ENCODE measurements around the gene RTN1.

The RTN1 gene

DNA sequence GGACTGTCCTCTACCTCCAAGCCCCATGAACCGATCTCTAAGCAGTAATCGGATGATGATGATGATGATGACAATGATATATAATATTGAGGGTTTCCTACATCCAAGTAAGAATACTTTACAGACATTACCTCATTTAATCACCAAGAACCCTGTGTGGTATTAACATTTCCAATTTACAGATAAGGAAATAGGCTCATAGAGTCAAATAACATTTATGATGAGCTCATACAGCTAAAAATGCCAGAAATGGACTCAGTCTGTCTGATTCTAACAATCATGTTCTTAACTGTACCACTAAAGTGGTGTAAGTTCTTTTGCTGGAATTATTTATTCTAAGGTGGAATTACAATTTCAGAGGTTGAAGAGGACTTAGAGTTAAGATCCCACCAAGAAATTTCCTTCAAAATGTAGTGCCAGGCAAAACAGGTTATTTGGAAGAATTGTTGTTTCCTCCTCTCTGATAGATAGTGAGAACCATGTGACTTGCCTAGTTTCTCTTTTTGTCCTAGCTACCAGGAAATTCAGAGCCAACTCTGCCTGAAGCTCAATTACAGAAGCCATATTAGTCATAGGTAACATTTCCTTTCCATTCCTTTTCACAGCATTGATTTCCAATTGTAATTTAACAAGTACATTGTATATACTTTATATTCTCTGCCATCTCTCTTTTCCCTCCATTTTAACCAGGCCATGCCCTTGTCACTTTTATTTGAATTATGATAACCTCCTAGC, 270.2 kb downstream of the RTN1 start:
- DNase-seq, result no peak
- in situ Hi-C loops (cut with HindIII; ENCODE audit: low pct_ligation_motif_present, low pct_unique_long_range_greater_than_20kb, low sequenced_read_pairs), result no loop called here

DNA sequence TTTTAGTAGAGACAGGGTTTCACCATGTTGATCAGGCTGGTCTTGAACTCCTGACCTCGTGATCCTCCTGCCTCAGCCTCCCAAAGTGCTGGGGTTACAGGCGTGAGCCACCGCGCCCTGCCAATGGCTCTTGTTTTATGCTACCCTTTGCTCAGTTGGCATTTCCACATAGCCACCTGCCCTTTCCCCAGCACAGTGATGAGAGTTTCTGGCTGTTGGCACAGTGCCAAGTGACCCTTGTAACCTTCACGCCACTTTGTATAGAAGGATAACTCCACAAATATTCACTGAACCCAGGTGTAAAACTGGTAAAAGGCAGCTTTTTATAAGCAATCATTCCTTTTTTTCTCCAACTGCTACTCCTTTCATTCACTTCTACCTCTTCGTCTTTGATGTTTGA, 275.5 kb downstream of the RTN1 start:
- no peak for DNase-seq
- in situ Hi-C loops (cut with HindIII; ENCODE audit: low pct_ligation_motif_present, low pct_unique_long_range_greater_than_20kb, low sequenced_read_pairs), result no loop called here

DNA sequence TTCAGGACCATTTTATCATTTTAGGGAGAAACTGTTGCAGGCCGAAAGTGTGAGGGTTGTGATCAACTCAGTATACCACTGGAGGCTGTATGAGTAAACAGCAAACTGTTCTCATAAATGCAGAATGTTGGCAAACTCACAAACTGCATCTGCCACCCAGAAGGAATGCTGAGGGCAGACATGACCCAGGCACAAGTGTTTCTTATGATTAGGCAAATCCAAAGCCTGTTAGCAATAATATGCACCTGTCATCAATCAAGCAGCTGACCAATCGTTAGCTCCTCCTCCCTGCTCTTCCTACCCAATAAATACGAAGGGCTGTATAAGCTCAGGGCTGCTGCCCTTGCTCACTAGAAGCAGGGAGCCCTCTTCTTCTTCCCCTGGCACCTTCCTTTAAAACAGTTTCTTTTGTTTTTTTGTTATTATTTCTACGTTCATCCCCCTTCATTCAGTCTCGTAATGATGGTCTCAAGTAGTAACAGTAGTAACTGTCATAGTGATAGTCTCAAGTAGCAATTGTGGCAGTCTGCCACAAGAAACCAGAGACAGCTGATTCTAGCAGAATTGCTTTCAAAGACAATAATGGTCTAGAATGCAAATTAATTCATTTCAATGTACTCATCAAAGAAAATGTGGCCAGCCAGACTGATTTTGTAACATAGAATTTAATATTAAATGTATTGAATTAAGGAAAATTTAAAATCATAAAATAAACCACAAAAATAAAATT, 278.8 kb downstream of the RTN1 start:
- in situ Hi-C loops (cut with HindIII; ENCODE audit: low pct_ligation_motif_present, low pct_unique_long_range_greater_than_20kb, low sequenced_read_pairs), result no loop called here
- DNase-seq, result no peak

DNA sequence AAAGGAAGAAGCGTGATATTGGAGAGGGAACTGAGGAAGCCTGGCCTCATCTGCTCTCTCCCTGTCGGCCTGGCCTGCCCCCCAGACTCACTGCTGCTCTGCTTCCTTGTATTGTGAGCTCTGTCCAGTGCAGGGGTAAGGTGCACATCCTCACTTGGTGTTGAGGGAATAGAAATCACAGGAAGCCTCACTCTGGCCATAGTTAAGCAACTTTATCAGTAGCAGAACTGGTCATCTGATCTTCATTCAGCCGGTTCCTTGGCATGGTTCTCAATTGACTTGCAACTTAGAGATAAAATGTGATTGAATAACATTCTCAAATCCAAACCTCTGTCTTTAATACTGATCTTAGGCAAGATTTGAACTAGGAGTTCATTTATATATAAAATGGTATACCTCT, 282.5 kb downstream of the RTN1 start:
- in situ Hi-C loops (cut with HindIII; ENCODE audit: low pct_ligation_motif_present, low pct_unique_long_range_greater_than_20kb, low sequenced_read_pairs), result no loop called here
- no peak for DNase-seq

DNA sequence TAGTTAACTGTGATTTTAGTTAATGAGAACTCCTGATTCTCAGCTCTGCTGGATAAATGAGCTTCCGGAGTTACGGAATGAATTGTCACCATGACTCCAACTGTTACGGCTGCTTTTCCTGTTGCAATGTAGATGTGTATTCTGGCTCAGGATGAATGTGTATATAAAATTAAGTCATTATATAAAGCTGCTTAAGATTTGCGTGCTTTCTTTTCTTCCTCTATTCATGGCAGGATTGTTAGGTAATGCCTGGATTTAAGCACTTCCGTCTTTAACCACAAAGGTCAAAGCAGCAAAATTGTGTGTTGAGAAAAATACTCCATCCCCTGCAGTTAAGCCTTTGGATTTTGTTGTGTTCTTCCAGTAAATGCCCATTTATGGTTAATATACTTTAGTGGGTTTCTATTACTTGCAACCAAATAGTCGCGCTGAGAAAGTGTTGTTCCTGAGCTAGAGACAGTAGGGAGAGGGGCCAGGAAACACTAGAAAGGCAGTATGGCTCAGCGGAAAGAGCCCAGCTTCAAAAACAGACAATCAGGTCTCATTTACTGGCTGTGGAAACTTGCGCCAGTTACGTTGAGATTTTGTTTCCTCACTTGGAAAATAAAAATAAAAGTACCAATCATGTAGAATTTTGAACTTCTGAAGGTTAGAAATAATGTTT, 284.6 kb downstream of the RTN1 start:
- in situ Hi-C loops (cut with HindIII; ENCODE audit: low pct_ligation_motif_present, low pct_unique_long_range_greater_than_20kb, low sequenced_read_pairs), result no loop called here
- no peak for DNase-seq

- in situ Hi-C loops (cut with HindIII; ENCODE audit: low pct_ligation_motif_present, low pct_unique_long_range_greater_than_20kb, low sequenced_read_pairs), result no loop called here
- no peak for DNase-seq
Observed at GRCh38 chr14:59583755-59584154, 286.8 kb downstream of the RTN1 start.

DNA sequence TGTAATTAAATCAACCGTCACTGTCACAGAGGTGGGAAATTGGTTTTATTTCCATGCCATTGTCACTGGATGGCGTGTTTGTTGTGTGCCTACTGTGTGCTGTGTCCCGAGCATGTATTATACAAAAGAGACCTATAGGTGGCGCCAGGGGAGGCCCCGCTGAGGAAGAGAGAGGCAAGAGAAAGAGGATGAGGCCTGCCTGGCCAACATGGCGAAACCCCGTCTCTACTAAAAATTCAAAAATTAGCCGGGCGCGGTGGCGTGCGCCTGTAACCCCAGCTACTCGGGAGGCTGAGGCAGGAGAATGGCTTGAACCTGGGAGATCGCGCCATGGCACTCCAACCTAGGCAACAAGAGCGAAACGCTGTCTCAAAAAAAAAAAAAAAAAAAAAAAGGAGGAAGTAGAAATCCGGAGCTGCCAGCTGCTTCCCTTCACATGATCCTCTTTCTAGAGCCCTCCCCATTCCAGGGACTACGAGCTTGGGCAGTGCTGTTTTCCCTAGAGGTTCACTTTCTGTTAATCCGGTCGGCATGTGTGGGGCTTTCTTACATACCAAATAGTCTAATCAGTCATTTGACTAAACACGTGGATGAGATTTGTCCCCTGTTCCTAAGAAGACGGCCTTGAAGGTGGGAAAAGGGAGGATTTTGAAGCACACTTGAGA, 287.6 kb downstream of the RTN1 start:
- in situ Hi-C loops (cut with HindIII; ENCODE audit: low pct_ligation_motif_present, low pct_unique_long_range_greater_than_20kb, low sequenced_read_pairs), result no loop called here
- DNase-seq, result no peak

DNA sequence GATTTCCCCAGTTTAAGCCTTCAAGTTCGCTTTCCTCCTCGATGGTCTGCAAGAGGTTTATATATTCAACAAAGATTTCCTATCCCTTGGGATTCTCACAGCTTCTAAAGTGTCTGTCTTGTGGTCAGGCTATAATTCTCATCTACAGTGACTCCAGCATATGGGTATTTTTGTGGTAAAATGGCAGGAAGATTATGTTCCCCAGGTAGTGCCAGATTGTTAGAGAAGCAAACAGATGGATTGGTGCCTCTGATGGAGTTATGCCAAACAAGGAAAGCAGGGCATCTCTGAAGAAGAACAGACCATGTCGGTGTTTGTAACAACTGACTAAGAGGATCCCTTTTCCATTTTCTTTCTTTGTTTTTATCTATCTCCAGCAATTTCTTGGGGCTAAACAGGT, 288.4 kb downstream of the RTN1 start:
- no peak for DNase-seq
- in situ Hi-C loops (cut with HindIII; ENCODE audit: low pct_ligation_motif_present, low pct_unique_long_range_greater_than_20kb, low sequenced_read_pairs), result no loop called here

- no peak for DNase-seq
- in situ Hi-C loops (cut with HindIII; ENCODE audit: low pct_ligation_motif_present, low pct_unique_long_range_greater_than_20kb, low sequenced_read_pairs), result no loop called here
Observed at GRCh38 chr14:59580911-59581310, 289.7 kb downstream of the RTN1 start.

DNA sequence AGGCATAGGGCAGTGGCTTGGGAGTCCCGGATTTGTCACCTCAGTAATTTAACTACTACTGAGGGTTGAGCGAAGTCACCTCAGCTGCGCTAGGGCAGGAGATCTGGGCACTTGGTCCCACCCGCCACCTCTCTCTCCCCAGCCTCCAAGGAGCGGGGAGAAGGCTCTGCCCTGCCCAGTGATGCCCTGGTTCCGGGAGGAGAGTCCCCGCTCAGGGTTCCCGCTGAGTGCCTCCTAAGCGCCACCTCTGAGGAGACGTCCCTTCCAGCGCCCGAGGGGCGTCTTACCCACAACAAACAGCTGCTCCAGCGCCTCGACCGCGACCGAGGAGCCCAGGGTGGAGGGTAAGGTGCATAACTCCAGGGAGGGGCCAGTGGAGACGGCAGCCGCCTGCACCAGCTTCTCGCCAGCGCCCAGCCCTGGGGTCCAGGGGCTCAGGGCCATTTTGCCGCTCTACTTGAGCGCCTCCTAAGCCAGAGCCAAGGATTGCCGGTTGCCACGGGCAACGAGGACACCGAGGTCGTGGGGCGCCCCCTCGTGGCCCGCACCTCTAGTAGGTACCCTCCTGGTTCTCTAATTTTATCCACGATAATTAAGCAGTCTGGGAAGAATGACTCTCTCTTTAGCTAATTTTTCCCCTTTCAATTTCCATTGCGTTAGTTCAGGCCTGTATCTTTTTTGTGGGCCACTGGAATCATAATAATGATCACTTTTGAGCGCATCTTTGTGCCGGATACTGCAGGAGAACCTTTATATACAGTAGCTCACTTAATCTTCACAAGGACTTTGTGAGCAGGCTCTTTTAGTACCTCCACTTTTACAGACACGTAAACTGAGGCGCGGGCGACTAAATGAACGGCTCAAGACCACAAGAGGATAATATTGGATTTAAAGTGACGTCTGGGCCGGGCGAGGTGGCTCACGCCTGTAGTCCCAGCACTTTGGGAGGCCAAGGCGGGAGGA, 294.0 kb downstream of the RTN1 start, which contains the start of gene CCDC175:
CCDC175 (minus strand) TSS at position 481 of the 963 bp plus-strand sequence; CDS start at position 444, 37 bp downstream.
- DNase-seq, result peak; percentile 85

GRCh38 chr14:59570122-59570521, 300.5 kb downstream of the RTN1 start:
- in situ Hi-C loops (cut with HindIII; ENCODE audit: low pct_ligation_motif_present, low pct_unique_long_range_greater_than_20kb, low sequenced_read_pairs), result no loop called here
- no peak for DNase-seq

More for the DNA sequence above, 294.0 kb downstream of the RTN1 start, which contains the start of gene CCDC175:
- in situ Hi-C loops (cut with HindIII; ENCODE audit: low pct_ligation_motif_present, low pct_unique_long_range_greater_than_20kb, low sequenced_read_pairs), result no loop called here

- in situ Hi-C loops (cut with HindIII; ENCODE audit: low pct_ligation_motif_present, low pct_unique_long_range_greater_than_20kb, low sequenced_read_pairs), result no loop called here
- no peak for DNase-seq
Observed at GRCh38 chr14:59566725-59567124, 303.9 kb downstream of the RTN1 start.

DNA sequence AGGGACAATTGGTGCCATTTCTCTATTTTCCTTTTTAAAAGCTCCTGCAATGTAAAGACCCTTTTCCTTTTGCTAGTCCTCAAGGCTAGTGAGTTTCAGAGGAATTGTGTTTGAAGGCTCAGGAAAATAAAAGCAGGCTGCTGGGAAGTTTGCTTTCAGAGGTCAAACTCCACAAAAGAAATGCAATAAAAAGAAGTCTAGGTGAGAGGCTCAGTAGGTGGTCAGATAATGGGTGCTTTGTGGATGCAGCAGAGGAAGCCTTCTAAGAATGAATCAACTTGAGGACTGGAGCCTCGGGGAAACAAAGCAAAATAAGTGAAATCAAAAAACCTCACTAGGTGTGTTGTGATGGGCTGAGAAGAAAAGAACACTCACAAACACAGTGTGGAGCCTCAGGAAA, 304.3 kb downstream of the RTN1 start:
- in situ Hi-C loops (cut with HindIII; ENCODE audit: low pct_ligation_motif_present, low pct_unique_long_range_greater_than_20kb, low sequenced_read_pairs), result no loop called here
- no peak for DNase-seq

DNA sequence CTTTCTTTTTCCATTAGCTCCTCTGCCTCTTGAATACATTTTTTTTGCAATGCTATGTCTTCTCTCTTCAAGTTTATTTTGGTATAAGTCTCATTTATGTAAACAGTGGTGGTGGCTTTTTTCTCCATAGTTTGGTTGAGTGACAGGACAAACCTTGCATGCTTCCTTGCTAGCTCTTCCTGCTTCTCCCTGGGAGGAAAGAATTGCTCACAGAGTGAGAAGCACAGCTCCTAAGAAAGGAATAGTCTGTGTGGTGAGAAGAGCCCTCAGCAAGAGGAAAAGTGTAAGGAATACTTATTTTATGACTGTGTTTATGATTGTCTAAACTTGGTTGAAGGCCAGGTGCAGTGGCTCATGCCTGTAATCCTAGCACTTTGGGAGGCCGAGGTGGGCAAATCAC, 305.5 kb downstream of the RTN1 start:
- in situ Hi-C loops (cut with HindIII; ENCODE audit: low pct_ligation_motif_present, low pct_unique_long_range_greater_than_20kb, low sequenced_read_pairs), result no loop called here
- no peak for DNase-seq

- in situ Hi-C loops (cut with HindIII; ENCODE audit: low pct_ligation_motif_present, low pct_unique_long_range_greater_than_20kb, low sequenced_read_pairs), result no loop called here
- DNase-seq, result no peak
Observed at GRCh38 chr14:59564366-59564765, 306.2 kb downstream of the RTN1 start.

- in situ Hi-C loops (cut with HindIII; ENCODE audit: low pct_ligation_motif_present, low pct_unique_long_range_greater_than_20kb, low sequenced_read_pairs), result no loop called here
- no peak for DNase-seq
Observed at GRCh38 chr14:59547310-59547709, 323.3 kb downstream of the RTN1 start.

All from ACHN (cell line).